A673 (cell line): Measurements from ENCODE around the gene RRP1.

Experiments used
- EZH2 ChIP-seq: fragments of 200-600 bp; sonication (generic); IDR thresholded peaks from 2 replicates; pipeline ENCODE4 v1.6.1; 2017; ENCODE audit warnings: borderline replicate concordance, low read depth, mild to moderate bottlenecking, mixed read lengths, antibody characterized with exemption, low read length; ENCODE audit not compliant: poor library complexity, severe bottlenecking
- TF ChIP-seq, protein P1 (sequence below): fragments of 300-800, 200-600 bp; sonication (generic); conservative IDR thresholded peaks from 2 replicates; pipeline ENCODE4 v1.5.1; 2017; ENCODE audit warnings: low read depth, mild to moderate bottlenecking, antibody characterized with exemption, low read length, moderate library complexity, mixed read lengths

DNA sequence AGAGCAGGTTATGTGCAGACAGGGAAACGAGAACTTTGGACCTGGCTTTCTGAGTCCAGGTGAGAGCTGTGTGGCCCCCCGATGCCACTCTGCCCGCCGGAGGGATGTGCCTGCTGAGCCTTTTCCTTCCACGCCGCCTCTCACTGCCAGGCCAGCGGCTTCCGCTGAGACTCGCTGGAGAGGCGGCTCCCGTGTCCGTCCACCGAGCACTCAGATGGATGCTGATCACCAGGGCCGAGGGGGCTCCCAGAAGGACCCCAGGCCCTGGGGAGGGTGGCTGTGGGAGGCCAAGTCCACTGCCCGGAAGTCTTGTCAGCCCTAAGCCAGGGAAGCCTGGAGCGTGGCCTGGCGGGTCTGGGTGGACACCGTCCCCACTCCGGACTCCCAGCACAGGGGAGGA, 29.7 kb upstream of the RRP1 start:
- no peak for TF ChIP-seq EZH2
- TF ChIP-seq, protein P1, sequence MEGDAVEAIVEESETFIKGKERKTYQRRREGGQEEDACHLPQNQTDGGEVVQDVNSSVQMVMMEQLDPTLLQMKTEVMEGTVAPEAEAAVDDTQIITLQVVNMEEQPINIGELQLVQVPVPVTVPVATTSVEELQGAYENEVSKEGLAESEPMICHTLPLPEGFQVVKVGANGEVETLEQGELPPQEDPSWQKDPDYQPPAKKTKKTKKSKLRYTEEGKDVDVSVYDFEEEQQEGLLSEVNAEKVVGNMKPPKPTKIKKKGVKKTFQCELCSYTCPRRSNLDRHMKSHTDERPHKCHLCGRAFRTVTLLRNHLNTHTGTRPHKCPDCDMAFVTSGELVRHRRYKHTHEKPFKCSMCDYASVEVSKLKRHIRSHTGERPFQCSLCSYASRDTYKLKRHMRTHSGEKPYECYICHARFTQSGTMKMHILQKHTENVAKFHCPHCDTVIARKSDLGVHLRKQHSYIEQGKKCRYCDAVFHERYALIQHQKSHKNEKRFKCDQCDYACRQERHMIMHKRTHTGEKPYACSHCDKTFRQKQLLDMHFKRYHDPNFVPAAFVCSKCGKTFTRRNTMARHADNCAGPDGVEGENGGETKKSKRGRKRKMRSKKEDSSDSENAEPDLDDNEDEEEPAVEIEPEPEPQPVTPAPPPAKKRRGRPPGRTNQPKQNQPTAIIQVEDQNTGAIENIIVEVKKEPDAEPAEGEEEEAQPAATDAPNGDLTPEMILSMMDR = no peak
